SK-N-SH (cell line): ENCODE results near the gene DLK2. TPM values are rescaled to one million over a fixed set of nuclear protein-coding genes. Genes with fewer than 3 reads are reported as not detected.

Experiments used
- CTCF ChIA-PET: fragments of 300-600, 350-600 bp; formaldehyde crosslinking; extraction: SDS; loops from one replicate; lab custom pipeline; 2021; lab: Yijun Ruan, JAX
- POLR2A ChIA-PET: fragments of 350-600 bp; sonication (Branson Sonifier 250); formaldehyde crosslinking; extraction: SDS; loops from one replicate; lab custom pipeline; 2020; ENCODE audit warnings: antibody characterized with exemption, inconsistent platforms; lab: Yijun Ruan, JAX
- DNase-seq: peaks from one replicate; pipeline ENCODE4 v3.0.0; 2012
- H2AFZ ChIP-seq: fragments of 200-600 bp; sonication (generic); 2 replicates; pipeline ENCODE4 v1.8.1; 2016; ENCODE audit warnings: antibody characterized with exemption, mild to moderate bottlenecking, low read depth
- H3F3A ChIP-seq: fragments of 200-600 bp; sonication (generic); replicated peaks from 2 replicates; pipeline ENCODE3; 2016; ENCODE audit warnings: antibody characterized with exemption, mild to moderate bottlenecking; ENCODE audit not compliant: insufficient read depth
- H3K27ac ChIP-seq, 2 experiments: fragments of 200-500 bp in 1 of 2; fragments of 200-600 bp in 1 of 2; sonication (Bioruptor generic) in 1 of 2; sonication (generic), shearing (Covaris generic) in 1 of 2; 2 replicates each; pipeline versions ENCODE4 v1.5.1 to v1.6.1; 2014 to 2016; ENCODE audit warnings: low read depth in 2 of 2, inconsistent platforms in 1 of 2, low read length in 1 of 2, mild to moderate bottlenecking in 1 of 2, mixed read lengths in 1 of 2
- H3K27me3 ChIP-seq: fragments of 200-600 bp; sonication (generic), shearing (Covaris generic); 2 replicates; pipeline ENCODE4 v1.6.1; 2016; ENCODE audit warnings: mixed run types; ENCODE audit not compliant: insufficient read depth
- H3K36me3 ChIP-seq, 2 experiments: fragments of 200-500 bp in 1 of 2; fragments of 200-600 bp in 1 of 2; sonication (Bioruptor generic) in 1 of 2; sonication (generic) in 1 of 2; replicated peaks in 1 of 2; 2 replicates each; pipeline versions ENCODE3 to v1.5.1; 2014 to 2016; ENCODE audit warnings: low read length in 1 of 2, mild to moderate bottlenecking in 1 of 2; ENCODE audit not compliant: insufficient read depth in 2 of 2, control insufficient read depth in 1 of 2
- H3K4me1 ChIP-seq, 2 experiments: fragments of 200-500 bp in 1 of 2; fragments of 200-600 bp in 1 of 2; sonication (Bioruptor generic) in 1 of 2; sonication (generic), shearing (Covaris generic) in 1 of 2; 2 replicates each; pipeline versions ENCODE4 v1.5.1 to v1.6.1; 2014 to 2016; ENCODE audit warnings: low read depth in 1 of 2, low read length in 1 of 2, mixed run types in 1 of 2; ENCODE audit not compliant: insufficient read depth in 2 of 2, control insufficient read depth in 1 of 2
- H3K4me2 ChIP-seq: fragments of 200-600 bp; sonication (generic), shearing (Covaris generic); 2 replicates; pipeline ENCODE4 v1.6.1; 2017; ENCODE audit warnings: mixed run types
- H3K4me3 ChIP-seq, 2 experiments: fragments of 200-500 bp in 1 of 2; fragments of 200-600 bp in 1 of 2; sonication (Bioruptor generic) in 1 of 2; sonication (generic), shearing (Covaris generic) in 1 of 2; 2 replicates each; pipeline versions ENCODE4 v1.5.1 to v1.8.1; 2014 to 2016; ENCODE audit warnings: low read depth in 2 of 2, inconsistent platforms in 1 of 2, low read length in 1 of 2, mild to moderate bottlenecking in 1 of 2, mixed read lengths in 1 of 2, moderate library complexity in 1 of 2
- H3K79me2 ChIP-seq: fragments of 200-600 bp; sonication (generic); 2 replicates; pipeline ENCODE4 v1.8.1; 2017; ENCODE audit warnings: mild to moderate bottlenecking; ENCODE audit not compliant: insufficient read depth
- H3K9ac ChIP-seq: fragments of 200-600 bp; sonication (generic); 2 replicates; pipeline ENCODE4 v1.6.1; 2017; ENCODE audit warnings: mixed run types
- H3K9me2 ChIP-seq: fragments of 200-600 bp; sonication (generic); 2 replicates; pipeline ENCODE4 v1.6.1; 2017; ENCODE audit warnings: mixed run types
- H3K9me3 ChIP-seq: fragments of 200-600 bp; sonication (generic); 2 replicates; pipeline ENCODE4 v1.6.1; 2017; ENCODE audit warnings: mixed run types, mild to moderate bottlenecking, moderate library complexity
- H4K20me1 ChIP-seq: fragments of 200-600 bp; sonication (generic); 2 replicates; pipeline ENCODE4 v1.6.1; 2017; ENCODE audit warnings: mild to moderate bottlenecking, mixed run types; ENCODE audit not compliant: insufficient read depth
- EP300 ChIP-seq, 2 experiments: IDR thresholded peaks; 2 replicates each; pipeline versions ENCODE4 v1.4.0 to v1.6.1; 2012; ENCODE audit warnings: borderline replicate concordance in 1 of 2, low read depth in 1 of 2, low read length in 1 of 2
- FOSL2 ChIP-seq: IDR thresholded peaks from 2 replicates; pipeline ENCODE4 v1.4.0; 2012; ENCODE audit warnings: low read depth, mild to moderate bottlenecking, moderate library complexity, borderline replicate concordance
- FOXJ3 ChIP-seq: sonication (generic); formaldehyde crosslinking; IDR thresholded peaks from 2 replicates; pipeline ENCODE4 v1.5.1; 2020; ENCODE audit warnings: mild to moderate bottlenecking, missing genetic modification reagents
- FOXM1 ChIP-seq: IDR thresholded peaks from 2 replicates; pipeline ENCODE4 v1.4.0; 2012; ENCODE audit warnings: low read depth, mild to moderate bottlenecking
- GABPA ChIP-seq: IDR thresholded peaks from 2 replicates; pipeline ENCODE4 v1.4.0; 2012; ENCODE audit warnings: low read depth, mild to moderate bottlenecking
- GATA2 ChIP-seq: sonication (generic); formaldehyde crosslinking; IDR thresholded peaks from 2 replicates; pipeline ENCODE4 v1.5.0; 2020; ENCODE audit warnings: mild to moderate bottlenecking, missing genetic modification reagents
- IRF3 ChIP-seq: fragments of 150-350 bp; IDR thresholded peaks from 2 replicates; pipeline ENCODE4 v1.6.1; 2016; ENCODE audit warnings: mild to moderate bottlenecking, low read depth, low read length
- MXI1 ChIP-seq: IDR thresholded peaks from 2 replicates; pipeline ENCODE4 v1.6.1; 2012; ENCODE audit warnings: mild to moderate bottlenecking, low read depth, low read length, improper control_type of control experiment
- NRF1 ChIP-seq: IDR thresholded peaks from 2 replicates; pipeline ENCODE4 v1.6.1; 2012; ENCODE audit warnings: low read depth, mild to moderate bottlenecking, low read length
- RCOR1 ChIP-seq: fragments of 150-350 bp; IDR thresholded peaks from 2 replicates; pipeline ENCODE4 v1.6.1; 2017; ENCODE audit warnings: antibody characterized with exemption, low read length
- RFX5 ChIP-seq: IDR thresholded peaks from 2 replicates; pipeline ENCODE4 v1.6.1; 2012; ENCODE audit warnings: mild to moderate bottlenecking, improper control_type of control experiment, low read length
- RXRA ChIP-seq: IDR thresholded peaks from 2 replicates; pipeline ENCODE4 v1.4.0; 2012; ENCODE audit warnings: low read depth, mild to moderate bottlenecking, borderline replicate concordance
- TAF1 ChIP-seq: IDR thresholded peaks from 2 replicates; pipeline ENCODE4 v1.6.1; 2012; ENCODE audit warnings: low read depth, mild to moderate bottlenecking, low read length, moderate library complexity, borderline replicate concordance
- USF2 ChIP-seq: fragments of 150-350 bp; IDR thresholded peaks from 2 replicates; pipeline ENCODE4 v1.6.1; 2017; ENCODE audit warnings: antibody characterized with exemption, low read length, low read depth, borderline replicate concordance
- YY1 ChIP-seq: IDR thresholded peaks from 2 replicates; pipeline ENCODE4 v1.4.0; 2012; ENCODE audit warnings: low read depth, mild to moderate bottlenecking
- ZBTB33 ChIP-seq: IDR thresholded peaks from 2 replicates; pipeline ENCODE4 v1.4.0; 2012; ENCODE audit warnings: low read depth, borderline replicate concordance
- WGBS: methylation state at CpG from one replicate; pipeline ENCODE4 v1.1.6; 2017; ENCODE audit warnings: low lambda C conversion rate; 5-methylcytosine and 5-hydroxymethylcytosine counted together
- polyA plus RNA-seq, 3 experiments: library from polyadenylated mRNA; depleted of rRNA; stranded (reverse); fragments of >200 nt; gene quantifications; 2 replicates each; pipeline ENCODE4 v1.2.3, GENCODE V29; 2012

Gene DLK2
- polyA plus RNA-seq, 1 of the 3 experiments (the other 2 are of a cell fraction) = 3.9 TPM

DNA sequence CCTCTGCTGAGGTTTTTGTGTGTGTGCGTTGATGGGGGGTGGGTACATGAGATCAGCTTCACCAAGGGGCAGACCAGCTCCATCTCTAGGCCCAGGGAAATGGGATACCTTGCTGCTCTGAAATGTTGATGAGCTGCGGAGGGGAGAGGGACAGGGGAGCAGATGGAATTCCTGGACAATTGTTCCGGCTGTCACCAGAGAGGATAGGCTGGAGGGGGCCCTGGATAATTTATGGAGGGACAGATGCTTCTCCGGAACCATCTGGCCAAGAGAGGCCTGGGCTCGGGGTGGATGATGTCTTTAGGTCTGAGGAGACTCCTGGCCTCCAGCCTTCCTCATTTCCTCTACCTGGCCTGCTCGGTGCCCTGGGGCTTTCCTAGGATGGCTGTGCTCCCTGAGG is 20.2 kb upstream of the DLK2 start:
- CTCF ChIA-PET = interaction anchor here (0.6 to 1.8 kb wide), 5 partner anchors 19 to 89 kb away, joined by 3 to 6 read pairs (median 3); no protein-coding TSS in a partner anchor

More for the DNA sequence above, 20.2 kb upstream of the DLK2 start:
- DNase-seq = no peak
- Histone ChIP-seq H3K79me2 (peaks cover 29% of the 10 kb centered on the region), H3K36me3 (peaks cover 0 to 2% of the 10 kb centered on the region in 2 experiments), H3K9ac (no peak overlapping the region), H3K27ac (no peak overlapping the region), H3K4me3 (no peak overlapping the region), H4K20me1 (no peaks in the 10 kb centered on the region), H2AFZ (no peak overlapping the region), H3K9me3 (no peaks in the 10 kb centered on the region), H3K27me3 (no peaks in the 10 kb centered on the region), H3K4me1 (peaks cover 10 to 13% of the 10 kb centered on the region in 2 experiments; a peak in 3 of 4 replicates), H3K4me2 (no peak overlapping the region), H3F3A (no peaks in the 10 kb centered on the region), H3K9me2 (no peaks in the 10 kb centered on the region)
- POLR2A ChIA-PET = no interaction called here
- 88% methylated on average over 6 of the region's 6 CpGs for WGBS
- TF ChIP-seq MXI1 (no peak), RFX5 (no peak), FOXM1 (no peak), GATA2 (CRISPR knock-in tag) (no peak), FOXJ3 (CRISPR knock-in tag) (no peak), YY1 (no peak), USF2 (no peak), RCOR1 (no peak), FOSL2 (no peak), ZBTB33 (no peak), IRF3 (no peak), GABPA (no peak), NRF1 (no peak), EP300 (IDR thresholded peaks at IDR 0.05; ENCODE audit: borderline replicate concordance in 1 of 2, low read depth in 1 of 2, low read length in 1 of 2) (no peak), RXRA (no peak), TAF1 (no peak)
